ENCODE data around the gene GIMD1. TPM values are rescaled to one million over a fixed set of nuclear protein-coding genes. Genes with fewer than 3 reads are reported as not detected.

The GIMD1 gene
- total RNA-seq, 4 donors from 2014 or later, result not detected

- TF ChIP-seq CTCF (IDR thresholded peaks at IDR 0.05), result no peak
These were observed 17.6 kb downstream of the GIMD1 start for GRCh38 chr4:106351016-106351415.

DNA sequence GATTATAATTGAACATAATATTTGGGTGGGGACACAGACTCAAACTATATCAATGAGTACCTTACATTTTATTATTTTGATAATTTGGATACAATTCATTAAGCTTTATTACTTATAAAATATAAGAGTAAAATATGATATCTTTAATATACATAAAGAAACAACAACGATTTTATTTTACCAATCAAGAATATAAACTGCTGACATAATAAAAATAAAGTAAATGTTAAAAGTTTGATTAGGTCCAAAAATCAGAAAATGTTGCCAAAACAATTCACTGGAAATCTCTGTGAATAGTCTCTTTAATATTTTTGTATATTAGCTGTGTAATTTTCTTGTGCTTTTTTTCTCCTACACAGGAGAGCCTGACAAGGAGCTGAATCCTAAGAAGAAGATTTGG lies 21.4 kb downstream of the GIMD1 start:
- DNase-seq (ENCODE audit: low spot score), result no peak
- no peak for TF ChIP-seq CTCF (IDR thresholded peaks at IDR 0.05)

More at GRCh38 chr4:106351016-106351415, 17.6 kb downstream of the GIMD1 start:
- DNase-seq (ENCODE audit: low spot score), result no peak
- no peak for ATAC-seq (ENCODE audit: low FRiP score)

GRCh38 chr4:106344647-106344970 lies 24.0 kb downstream of the GIMD1 start:
- no peak for DNase-seq (ENCODE audit: low spot score)
- TF ChIP-seq CTCF (IDR thresholded peaks at IDR 0.05), result no peak
- peak; percentile 57 for ATAC-seq (ENCODE audit: low FRiP score)

More for the DNA sequence above, 21.4 kb downstream of the GIMD1 start:
- ATAC-seq (ENCODE audit: low FRiP score), result no peak

- ATAC-seq (ENCODE audit: low FRiP score) (no peak), DNase-seq (ENCODE audit: low spot score) (no peak)
- TF ChIP-seq CTCF (IDR thresholded peaks at IDR 0.05), result no peak
These were observed 24.5 kb downstream of the GIMD1 start for GRCh38 chr4:106343865-106344646.

DNA sequence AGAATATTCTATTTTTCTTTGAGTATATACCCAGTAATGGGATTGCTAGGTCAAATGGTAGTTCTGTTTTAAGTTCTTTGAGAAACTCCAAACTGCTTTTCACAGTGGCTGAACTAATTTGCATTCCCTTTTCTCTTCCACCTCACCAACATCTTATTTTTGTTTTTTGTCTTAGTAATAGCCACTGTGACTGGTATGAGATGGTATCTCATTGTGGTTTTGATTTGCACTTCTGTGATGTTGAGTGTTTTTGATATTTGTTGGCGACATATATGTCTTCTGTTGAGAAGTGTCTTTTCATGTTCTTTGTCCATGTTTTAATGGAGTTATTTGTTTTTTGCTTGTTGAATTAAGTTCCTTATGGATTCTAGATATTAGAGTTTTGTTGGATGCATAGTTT lies 27.8 kb downstream of the GIMD1 start:
- ATAC-seq (ENCODE audit: low FRiP score), result no peak
- DNase-seq (ENCODE audit: low spot score), result no peak
- TF ChIP-seq CTCF (IDR thresholded peaks at IDR 0.05), result no peak

GRCh38 chr4:106339431-106339830 lies 29.1 kb downstream of the GIMD1 start:
- TF ChIP-seq CTCF (IDR thresholded peaks at IDR 0.05), result no peak
- no peak for DNase-seq (ENCODE audit: low spot score)
- no peak for ATAC-seq (ENCODE audit: low FRiP score)

GRCh38 chr4:106338671-106339070 lies 29.9 kb downstream of the GIMD1 start:
- TF ChIP-seq CTCF (IDR thresholded peaks at IDR 0.05), result no peak
- DNase-seq (ENCODE audit: low spot score), result no peak
- ATAC-seq (ENCODE audit: low FRiP score), result no peak

Data from omental fat pad (tissue), 4 donors.